ENCODE results near the gene SERPINA10.

DNA sequence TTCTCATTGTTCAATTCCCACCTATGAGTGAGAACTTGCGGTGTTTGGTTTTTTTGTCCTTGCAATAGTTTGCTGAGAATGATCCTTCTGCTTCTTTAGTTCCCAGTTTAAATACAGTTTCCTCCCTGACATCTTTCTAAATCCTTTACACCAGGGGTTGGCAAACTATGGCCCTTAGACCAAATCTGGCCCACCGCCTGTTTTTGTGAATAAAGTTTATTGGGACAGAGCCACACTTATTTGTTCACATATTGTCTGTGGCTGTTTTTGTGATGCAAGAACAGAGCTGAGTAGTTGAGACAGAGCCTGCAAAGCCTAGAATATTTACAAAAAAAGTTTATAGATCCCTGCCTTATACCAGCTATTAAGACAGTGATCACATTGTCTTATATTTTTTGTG lies 53.7 kb downstream of the SERPINA10 start:
- no peak for TF ChIP-seq GATA2 (IDR thresholded peaks at IDR 0.05; ENCODE audit: low read depth, low read length)
- no peak for TF ChIP-seq GATA3 (IDR thresholded peaks at IDR 0.05; ENCODE audit: low read depth, low read length)
